PC-9 (cell line): Measurements from ENCODE around the gene CHST12.

Experiments used
- CTCF ChIP-seq: fragments of 200-600 bp; sonication (generic); conservative IDR thresholded peaks from 2 replicates; pipeline ENCODE4 v1.6.1; 2017; ENCODE audit warnings: mixed run types, antibody characterized with exemption, mild to moderate bottlenecking, moderate library complexity
- EZH2 ChIP-seq: fragments of 200-600 bp; sonication (generic); IDR thresholded peaks from 2 replicates; pipeline ENCODE4 v1.8.0; 2017; ENCODE audit warnings: antibody characterized with exemption, low read depth

GRCh38 chr7:2371329-2371728, 32.1 kb upstream of the CHST12 start:
- TF ChIP-seq CTCF = no peak
- TF ChIP-seq EZH2 = no peak
